Measurements from ENCODE around the gene CTPS2. TPM values are rescaled to one million over a fixed set of nuclear protein-coding genes. Genes with fewer than 3 reads are reported as not detected.

The CTPS2 gene
- total and polyA plus RNA-seq, 2 donors (not counting 3 experiments of a cell fraction or from before 2014, with no cell fraction given), result 7.4 to 15.7 TPM

GRCh38 chrX:16601885-16602284, 110.6 kb downstream of the CTPS2 start:
- FAIRE-seq, result no peak
- no TSS peak for BruUV-seq (replicated peaks)
- Histone ChIP-seq H3K4me1 (ENCODE audit: control insufficient read depth, extremely low read depth, insufficient read depth, low read length) (peaks cover 17% of the 10 kb centered on the region), H2AFZ (ENCODE audit: low read depth, low read length) (no peak overlapping the region), H3K9ac (replicated peaks; ENCODE audit: extremely low read depth, insufficient read depth, low read length) (no peak overlapping the region), H4K20me1 (replicated peaks; ENCODE audit: control insufficient read depth, extremely low read depth, insufficient read depth, low read length) (no peaks in the 10 kb centered on the region), H3K9me1 (replicated peaks; ENCODE audit: control insufficient read depth, extremely low read depth, insufficient read depth, low read length) (no peaks in the 10 kb centered on the region), H3K4me2 (ENCODE audit: insufficient read depth, low read length) (no peak overlapping the region), H3K27ac (ENCODE audit: insufficient read depth, low read depth, low read length) (no peak overlapping the region), H3K36me3 (ENCODE audit: control insufficient read depth in 2 of 2, extremely low read depth in 1 of 2, insufficient read depth in 2 of 2, low read length in 2 of 2) (no peaks in the 10 kb centered on the region), H3K9me3 (replicated peaks; ENCODE audit: control insufficient read depth, insufficient read depth, low read length) (no peaks in the 10 kb centered on the region), H3K27me3 (ENCODE audit: control insufficient read depth in 2 of 2, insufficient read depth in 2 of 2, low read length in 2 of 2) (no peaks in the 10 kb centered on the region), H3K79me2 (ENCODE audit: control insufficient read depth, insufficient read depth, low read length) (no peaks in the 10 kb centered on the region), H3K4me3 (replicated peaks in 1 of 3; ENCODE audit: insufficient read depth in 1 of 3, low read depth in 1 of 3, low read length in 3 of 3) (no peak overlapping the region)
- ChIA-PET CTCF (no interaction called here), POLR2A (no interaction called here)
- TF ChIP-seq GATA2 (IDR thresholded peaks at IDR 0.05; ENCODE audit: insufficient read depth, insufficient read length, low read depth, low read length), result no peak
- TF ChIP-seq MAX (IDR thresholded peaks at IDR 0.05; ENCODE audit: insufficient read depth, insufficient read length), result no peak
- no peak for TF ChIP-seq POLR2A (IDR thresholded peaks at IDR 0.05; ENCODE audit: low read depth, low read length)
- TF ChIP-seq POLR2AphosphoS5 (IDR thresholded peaks at IDR 0.05; ENCODE audit: insufficient read depth, low read depth, low read length), result no peak
- TF ChIP-seq JUN (IDR thresholded peaks at IDR 0.05; ENCODE audit: borderline replicate concordance, insufficient read depth, insufficient read length, low read depth), result no peak
- no peak for TF ChIP-seq CTCF (IDR thresholded peaks at IDR 0.05; ENCODE audit: extremely low read depth in 1 of 2, insufficient read depth in 1 of 2, low read depth in 1 of 2, low read length in 2 of 2)
- no peak for TF ChIP-seq MYC (IDR thresholded peaks at IDR 0.05; ENCODE audit: low read depth, low read length)
- no peak for TF ChIP-seq EZH2 (IDR thresholded peaks at IDR 0.05; ENCODE audit: borderline replicate concordance, low read depth, low read length, severe bottlenecking)
- no peak for TF ChIP-seq FOS (IDR thresholded peaks at IDR 0.05; ENCODE audit: borderline replicate concordance, insufficient read depth, low read length)
- no peak for DNase-seq (ENCODE audit: low read depth, low spot score)
- intact Hi-C loops (cut with micrococcal nuclease) (no loop called here), dilution Hi-C loops (cut with MboI; ENCODE audit: extremely low pct_ligation_motif_present, low sequenced_read_pairs) (no loop called here)

Measured in endothelial cell of umbilical vein (primary cell).